ENCODE results near the gene ACTR1B.

GRCh38 chr2:97678298-97678697 is 14.5 kb upstream of the ACTR1B start:
- no peak for TF ChIP-seq CTCF (IDR thresholded peaks at IDR 0.05)
- no peak for TF ChIP-seq ZFX (IDR thresholded peaks at IDR 0.05; ENCODE audit: borderline replicate concordance)

All from 22Rv1 (cell line).